Upper lobe of right lung (tissue), 1 donor: ENCODE results near the gene TUFT1. TPM values are rescaled to one million over a fixed set of nuclear protein-coding genes. Genes with fewer than 3 reads are reported as not detected.
"Not testable (repeated sequence)": the region's sequence is repeated elsewhere in the genome, so short reads cannot be mapped to it uniquely, and the experiment has no call there.

Experiments
- ATAC-seq: fragments of 200-7000 bp; cut with Tn5 transposase; one replicate; pipeline ENCODE4 v1.9.1; 2020; ENCODE audit warnings: mild to moderate bottlenecking, moderate library complexity
- DNase-seq: peaks from one replicate; pipeline ENCODE4 v3.0.0-alpha.2; 2020
- H3K27ac ChIP-seq: fragments of 200-600 bp; one replicate; pipeline ENCODE4 v1.8.0; 2022
- H3K27me3 ChIP-seq: fragments of 200-600 bp; one replicate; pipeline ENCODE4 v1.8.0; 2022; ENCODE audit warnings: mild to moderate bottlenecking
- H3K36me3 ChIP-seq: fragments of 200-600 bp; one replicate; pipeline ENCODE4 v1.8.0; 2022
- H3K4me1 ChIP-seq: fragments of 200-600 bp; one replicate; pipeline ENCODE4 v1.8.0; 2022
- H3K4me3 ChIP-seq: fragments of 200-600 bp; one replicate; pipeline ENCODE4 v1.8.0; 2022; ENCODE audit warnings: mild to moderate bottlenecking
- H3K9me3 ChIP-seq: fragments of 200-600 bp; one replicate; pipeline ENCODE4 v1.8.0; 2022
- intact Hi-C: fragments of 100-400 bp; cut with DNase I; formaldehyde crosslinking; loops from one replicate; pipeline ENCODE4 v1.11.0; 2022
- total RNA-seq: library from RNA; stranded (reverse); fragmentation: NEBNext Ultra II Directional; extraction: Animal tissue kit (Norgen Biotek cat#: 25700); gene quantifications from one replicate; pipeline ENCODE4 v1.2.1, GENCODE V29; 2021
- TF ChIP-seq, protein P1 (sequence below): fragments of 200-600 bp; IDR thresholded peaks from one replicate; pipeline ENCODE4 v1.8.0; 2022; ENCODE audit warnings: antibody characterized with exemption
- donor health status: DM: no; HTN: yes; CAD: no; lungs with severe emphysema.

The TUFT1 gene
- total RNA-seq, 1 donor from 2014 or later = 13.3 TPM

DNA sequence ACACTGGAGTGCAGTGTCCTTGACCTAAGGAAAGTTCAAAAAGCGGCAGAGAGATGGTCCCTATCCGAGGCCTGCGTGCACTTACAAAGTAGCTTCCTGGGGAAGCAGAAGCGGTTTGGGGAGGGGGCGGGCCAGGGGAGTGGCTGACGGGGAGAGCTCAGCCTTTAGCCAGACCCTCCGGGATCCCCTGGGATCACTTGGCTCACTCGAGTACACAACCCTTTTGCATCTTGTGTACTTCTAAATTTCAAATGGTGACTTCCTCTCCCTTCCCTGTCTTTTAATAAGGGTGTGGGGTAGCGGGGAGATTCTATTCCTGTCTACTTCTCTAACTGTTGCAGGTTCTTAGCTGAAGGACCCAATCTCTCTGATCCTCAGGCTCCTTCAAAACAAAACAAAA lies 53.6 kb downstream of the TUFT1 start:
- H3K36me3 ChIP-seq = no peaks in the 10 kb centered on the region
- H3K4me1 ChIP-seq = peaks cover 5% of the 10 kb centered on the region
- no peaks in the 10 kb centered on the region for H3K9me3 ChIP-seq
- no peak overlapping the region for H3K4me3 ChIP-seq
- TF ChIP-seq, protein P1, sequence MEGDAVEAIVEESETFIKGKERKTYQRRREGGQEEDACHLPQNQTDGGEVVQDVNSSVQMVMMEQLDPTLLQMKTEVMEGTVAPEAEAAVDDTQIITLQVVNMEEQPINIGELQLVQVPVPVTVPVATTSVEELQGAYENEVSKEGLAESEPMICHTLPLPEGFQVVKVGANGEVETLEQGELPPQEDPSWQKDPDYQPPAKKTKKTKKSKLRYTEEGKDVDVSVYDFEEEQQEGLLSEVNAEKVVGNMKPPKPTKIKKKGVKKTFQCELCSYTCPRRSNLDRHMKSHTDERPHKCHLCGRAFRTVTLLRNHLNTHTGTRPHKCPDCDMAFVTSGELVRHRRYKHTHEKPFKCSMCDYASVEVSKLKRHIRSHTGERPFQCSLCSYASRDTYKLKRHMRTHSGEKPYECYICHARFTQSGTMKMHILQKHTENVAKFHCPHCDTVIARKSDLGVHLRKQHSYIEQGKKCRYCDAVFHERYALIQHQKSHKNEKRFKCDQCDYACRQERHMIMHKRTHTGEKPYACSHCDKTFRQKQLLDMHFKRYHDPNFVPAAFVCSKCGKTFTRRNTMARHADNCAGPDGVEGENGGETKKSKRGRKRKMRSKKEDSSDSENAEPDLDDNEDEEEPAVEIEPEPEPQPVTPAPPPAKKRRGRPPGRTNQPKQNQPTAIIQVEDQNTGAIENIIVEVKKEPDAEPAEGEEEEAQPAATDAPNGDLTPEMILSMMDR = no peak
- ATAC-seq (peak; percentile 17), DNase-seq (no peak)
- no peak overlapping the region for H3K27ac ChIP-seq
- H3K27me3 ChIP-seq = no peaks in the 10 kb centered on the region
- intact Hi-C loops = loop anchor here (10.0 kb wide), 1 partner anchor 141 kb away; no protein-coding TSS in a partner anchor

DNA sequence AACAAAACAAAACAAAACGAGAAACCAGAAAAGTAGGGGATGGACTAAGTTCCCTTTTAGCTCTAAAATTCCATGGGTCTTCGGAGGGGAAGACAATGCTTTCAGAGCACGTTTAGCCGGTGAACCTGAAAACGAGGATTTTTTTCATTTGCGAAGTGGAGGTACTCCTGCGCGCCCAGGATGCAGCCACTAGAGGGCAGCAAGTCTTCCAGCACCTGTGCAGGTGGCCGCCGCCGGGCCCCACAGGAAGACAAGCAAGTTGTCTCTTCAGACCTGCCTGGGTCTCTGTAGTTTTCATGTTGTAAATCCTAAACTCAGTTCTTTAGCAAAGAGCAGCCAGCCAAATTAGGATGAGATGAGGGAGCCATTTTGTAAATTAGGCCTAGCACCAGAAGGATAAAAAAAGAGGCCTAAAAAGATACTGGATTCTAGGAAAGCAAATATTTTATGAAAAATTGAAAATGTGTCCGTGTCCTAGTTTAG lies 54.1 kb downstream of the TUFT1 start:
- no peak overlapping the region for H3K4me3 ChIP-seq
- DNase-seq = peak; percentile 93
- no peaks in the 10 kb centered on the region for H3K9me3 ChIP-seq
- peaks cover 5% of the 10 kb centered on the region for H3K4me1 ChIP-seq
- H3K27me3 ChIP-seq = no peaks in the 10 kb centered on the region
- intact Hi-C loops = loop anchor here (10.0 kb wide), 1 partner anchor 141 kb away; no protein-coding TSS in a partner anchor
- TF ChIP-seq, protein P1 = peak; percentile 94
- H3K27ac ChIP-seq = no peak overlapping the region
- peak; percentile 97 for ATAC-seq
- H3K36me3 ChIP-seq = no peaks in the 10 kb centered on the region

DNA sequence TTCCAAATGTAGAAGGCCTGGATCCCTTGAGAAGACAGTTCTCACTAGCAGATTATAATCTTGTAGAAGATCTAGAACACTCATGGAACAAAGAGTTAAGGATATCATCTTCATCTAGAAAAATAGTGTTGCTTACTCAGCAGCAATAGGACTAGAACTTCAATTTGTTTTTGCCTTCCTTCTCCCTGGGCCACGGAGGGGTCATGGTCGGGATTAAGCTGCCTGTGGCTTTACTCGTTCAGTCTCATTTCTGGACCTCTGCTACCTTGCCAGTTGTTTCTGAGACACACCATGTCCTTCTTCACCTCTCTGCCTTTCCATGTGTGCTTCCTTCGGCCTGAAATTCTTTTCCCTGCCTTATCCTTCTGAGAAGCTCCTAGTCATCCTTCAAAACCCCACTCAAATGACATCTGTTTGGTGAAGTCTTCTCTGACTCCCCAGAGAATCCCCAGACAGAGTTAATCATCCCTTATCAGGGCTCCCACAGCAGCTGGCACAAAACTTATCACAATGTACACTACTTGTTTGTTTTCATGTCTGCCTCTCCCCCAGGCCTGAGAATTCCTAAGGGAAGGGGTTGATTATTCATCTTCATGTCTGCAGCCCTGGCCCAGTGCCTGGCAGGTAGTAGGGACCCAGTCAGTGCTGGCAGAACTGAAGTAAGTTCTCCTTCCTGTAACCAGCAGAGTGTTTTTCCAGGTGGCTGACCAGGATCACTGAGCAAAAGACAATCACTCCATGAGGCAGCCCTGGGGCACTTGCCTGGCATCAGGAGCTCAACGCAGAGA lies 56.3 kb downstream of the TUFT1 start:
- no peaks in the 10 kb centered on the region for H3K9me3 ChIP-seq
- H3K27ac ChIP-seq = no peak overlapping the region
- no peaks in the 10 kb centered on the region for H3K36me3 ChIP-seq
- intact Hi-C loops = loop anchor here (10.0 kb wide), 1 partner anchor 138 kb away; no protein-coding TSS in a partner anchor
- DNase-seq (no peak), ATAC-seq (peak; percentile 48)
- TF ChIP-seq, protein P1 = no peak
- H3K27me3 ChIP-seq = no peaks in the 10 kb centered on the region
- H3K4me3 ChIP-seq = no peak overlapping the region
- peaks cover 5% of the 10 kb centered on the region for H3K4me1 ChIP-seq

DNA sequence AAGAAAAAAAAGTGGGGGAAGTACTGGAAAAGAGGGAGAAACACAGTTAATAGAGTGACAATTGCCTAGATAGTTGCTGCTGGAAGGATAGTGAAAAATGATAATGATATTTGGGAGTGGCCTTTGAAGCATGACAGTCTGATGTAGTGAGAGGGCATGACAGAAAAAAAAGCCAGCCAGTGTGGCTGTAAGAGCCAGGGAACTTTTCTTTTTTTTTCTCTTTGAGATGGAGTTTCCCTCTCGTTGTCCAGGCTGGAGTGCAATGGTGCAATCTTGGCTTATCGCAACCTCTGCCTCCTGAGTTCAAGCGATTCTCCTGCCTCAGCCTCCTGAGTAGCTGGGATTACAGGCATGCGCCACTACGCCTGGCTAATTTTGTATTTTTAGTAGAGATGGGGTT lies 62.4 kb downstream of the TUFT1 start:
- H3K36me3 ChIP-seq, H3K27me3 ChIP-seq, intact Hi-C loops, H3K4me1 ChIP-seq, H3K4me3 ChIP-seq, H3K9me3 ChIP-seq, DNase-seq, ATAC-seq, H3K27ac ChIP-seq: not testable (repeated sequence)

DNA sequence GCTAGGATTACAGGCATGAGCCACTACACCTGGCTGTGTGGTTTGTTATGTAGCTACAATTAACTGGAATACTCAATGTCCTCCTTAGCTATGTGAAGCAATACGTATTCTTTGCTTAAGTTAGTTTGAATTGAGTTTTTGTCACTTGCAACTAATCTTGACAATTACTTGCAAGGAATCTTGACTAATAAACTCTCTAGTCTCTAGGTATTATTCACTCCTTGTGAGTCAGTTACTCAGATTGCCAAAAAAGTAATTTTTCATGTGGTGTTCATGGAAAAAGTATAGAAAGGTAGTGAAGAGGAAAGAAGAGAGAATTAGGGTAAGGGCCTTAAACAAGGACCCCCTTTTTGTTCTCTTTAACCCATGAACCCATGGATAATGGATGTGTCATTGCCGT lies 64.2 kb downstream of the TUFT1 start:
- Histone ChIP-seq H3K4me1 (no peaks in the 10 kb centered on the region), H3K27me3 (no peaks in the 10 kb centered on the region), H3K4me3 (no peak overlapping the region), H3K9me3 (no peaks in the 10 kb centered on the region), H3K27ac (no peak overlapping the region), H3K36me3 (no peaks in the 10 kb centered on the region)
- intact Hi-C loops = no loop called here
- ATAC-seq (no peak), DNase-seq (no peak)
- TF ChIP-seq, protein P1 = no peak

DNA sequence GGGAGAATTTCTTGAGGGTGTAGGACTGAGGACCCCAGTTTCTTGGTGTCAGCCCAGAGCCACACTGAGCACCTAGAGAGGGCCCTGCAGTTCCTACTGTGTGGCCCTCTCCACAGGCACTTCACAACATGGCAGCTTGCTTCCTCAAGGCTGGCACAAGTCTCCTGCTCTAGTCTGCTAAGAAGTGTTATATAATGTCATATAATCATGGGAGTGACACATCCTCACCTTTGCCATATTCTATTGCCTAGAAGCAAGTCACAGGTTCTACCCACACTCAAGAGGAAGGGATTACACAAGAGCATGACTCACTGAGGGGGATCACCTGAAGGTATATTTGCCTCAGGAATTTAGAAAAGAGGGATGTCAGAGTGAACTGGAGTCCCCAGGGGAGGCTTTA lies 66.3 kb downstream of the TUFT1 start:
- TF ChIP-seq, protein P1 = no peak
- H3K4me3 ChIP-seq = no peak overlapping the region
- DNase-seq (no peak), ATAC-seq (peak; percentile 54)
- H3K9me3 ChIP-seq = no peaks in the 10 kb centered on the region
- H3K27me3 ChIP-seq = no peaks in the 10 kb centered on the region
- H3K27ac ChIP-seq = no peak overlapping the region
- intact Hi-C loops = no loop called here
- no peaks in the 10 kb centered on the region for H3K4me1 ChIP-seq
- H3K36me3 ChIP-seq = no peaks in the 10 kb centered on the region
